Measurements from ENCODE around the gene SLC25A21. TPM values are rescaled to one million over a fixed set of nuclear protein-coding genes. Genes with fewer than 3 reads are reported as not detected.

The SLC25A21 gene
- total RNA-seq, 2 experiments from 2014 or later: not detected

DNA sequence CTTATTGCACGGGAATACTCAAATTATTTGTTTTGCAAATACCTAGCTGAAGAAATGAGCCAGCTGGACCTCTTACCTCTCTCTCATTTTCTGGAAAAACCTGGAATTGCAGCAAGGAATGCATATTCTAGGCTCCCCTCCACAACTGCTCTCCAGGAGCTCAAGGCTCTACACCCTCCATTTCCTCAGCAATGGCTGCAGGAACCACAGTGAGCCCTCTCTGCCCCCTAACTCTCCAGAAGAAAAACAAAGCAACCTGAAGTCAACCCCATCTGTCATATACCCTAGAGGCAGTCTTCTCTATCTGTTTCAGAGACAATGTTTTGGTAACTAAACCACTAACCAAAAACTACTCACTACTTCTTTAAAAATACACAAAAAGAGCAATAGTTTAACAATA lies 221.6 kb downstream of the SLC25A21 start:
- CTCF ChIA-PET: no interaction called here
- H3K36me3 Mint-ChIP-seq (ENCODE audit: low read depth): no peaks in the 10 kb centered on the region
- no peak for ATAC-seq
- TF ChIP-seq, protein P1, sequence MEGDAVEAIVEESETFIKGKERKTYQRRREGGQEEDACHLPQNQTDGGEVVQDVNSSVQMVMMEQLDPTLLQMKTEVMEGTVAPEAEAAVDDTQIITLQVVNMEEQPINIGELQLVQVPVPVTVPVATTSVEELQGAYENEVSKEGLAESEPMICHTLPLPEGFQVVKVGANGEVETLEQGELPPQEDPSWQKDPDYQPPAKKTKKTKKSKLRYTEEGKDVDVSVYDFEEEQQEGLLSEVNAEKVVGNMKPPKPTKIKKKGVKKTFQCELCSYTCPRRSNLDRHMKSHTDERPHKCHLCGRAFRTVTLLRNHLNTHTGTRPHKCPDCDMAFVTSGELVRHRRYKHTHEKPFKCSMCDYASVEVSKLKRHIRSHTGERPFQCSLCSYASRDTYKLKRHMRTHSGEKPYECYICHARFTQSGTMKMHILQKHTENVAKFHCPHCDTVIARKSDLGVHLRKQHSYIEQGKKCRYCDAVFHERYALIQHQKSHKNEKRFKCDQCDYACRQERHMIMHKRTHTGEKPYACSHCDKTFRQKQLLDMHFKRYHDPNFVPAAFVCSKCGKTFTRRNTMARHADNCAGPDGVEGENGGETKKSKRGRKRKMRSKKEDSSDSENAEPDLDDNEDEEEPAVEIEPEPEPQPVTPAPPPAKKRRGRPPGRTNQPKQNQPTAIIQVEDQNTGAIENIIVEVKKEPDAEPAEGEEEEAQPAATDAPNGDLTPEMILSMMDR (IDR thresholded peaks at IDR 0.05): no peak
- DNase-seq: no peak
- H3K4me3 Mint-ChIP-seq: no peak overlapping the region
- POLR2A ChIA-PET: no interaction called here
- H3K9me3 Mint-ChIP-seq: no peaks in the 10 kb centered on the region
- H3K27me3 Mint-ChIP-seq: peaks cover 3% of the 10 kb centered on the region
- no peak overlapping the region for H3K27ac Mint-ChIP-seq
- H3K4me1 Mint-ChIP-seq (ENCODE audit: low read depth): no peaks in the 10 kb centered on the region
- intact Hi-C loops (cut with micrococcal nuclease): no loop called here

- H3K4me3 Mint-ChIP-seq: no peak overlapping the region
- H3K27me3 Mint-ChIP-seq: peaks cover 3% of the 10 kb centered on the region
- H3K9me3 Mint-ChIP-seq: no peaks in the 10 kb centered on the region
- H3K4me1 Mint-ChIP-seq (ENCODE audit: low read depth): no peaks in the 10 kb centered on the region
- DNase-seq: no peak
- intact Hi-C loops (cut with micrococcal nuclease): loop anchor here (10.0 kb wide), 1 partner anchor 295 kb away; no protein-coding TSS in a partner anchor
- TF ChIP-seq, protein P1 (IDR thresholded peaks at IDR 0.05): no peak
- ChIA-PET POLR2A (no interaction called here), CTCF (no interaction called here)
- no peaks in the 10 kb centered on the region for H3K36me3 Mint-ChIP-seq (ENCODE audit: low read depth)
- H3K27ac Mint-ChIP-seq: no peak overlapping the region
- ATAC-seq: no peak
Measured at GRCh38 chr14:36949371-36949770, 223.0 kb downstream of the SLC25A21 start.

DNA sequence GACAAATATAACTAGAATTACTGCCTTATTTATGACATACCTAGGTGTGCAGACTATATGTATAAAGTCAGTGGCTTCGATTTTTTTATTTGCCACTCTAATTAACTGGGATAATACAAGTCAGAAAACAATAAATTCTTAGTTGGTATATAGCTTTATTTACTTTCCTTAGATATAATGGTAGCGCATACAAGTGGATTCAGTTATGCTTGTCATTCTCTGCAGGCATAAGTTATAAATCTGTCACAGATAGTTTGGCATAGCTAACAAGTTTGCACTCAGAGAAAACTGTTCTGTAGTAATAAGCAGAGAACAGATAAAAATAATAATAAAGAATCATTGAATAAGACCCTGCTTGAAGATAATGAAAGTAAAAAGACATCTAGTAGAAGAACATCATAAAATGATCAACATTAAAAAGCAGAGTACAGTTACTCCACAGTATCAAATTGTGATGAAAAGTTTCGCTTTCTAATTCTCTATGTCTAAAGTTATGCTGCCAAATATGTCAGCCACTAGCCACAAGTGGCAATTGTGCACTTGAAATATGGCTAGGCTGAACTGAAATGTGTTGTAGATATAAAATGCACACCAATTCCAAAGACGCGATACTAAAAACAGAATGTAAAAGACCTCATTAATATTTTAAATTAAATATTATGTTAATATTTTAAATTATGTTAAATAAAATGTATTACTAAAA lies 224.1 kb downstream of the SLC25A21 start:
- Mint-ChIP-seq H3K36me3 (ENCODE audit: low read depth) (no peaks in the 10 kb centered on the region), H3K4me1 (ENCODE audit: low read depth) (no peaks in the 10 kb centered on the region), H3K4me3 (no peak overlapping the region), H3K27me3 (peaks cover 5% of the 10 kb centered on the region), H3K9me3 (no peaks in the 10 kb centered on the region), H3K27ac (no peak overlapping the region)
- ChIA-PET POLR2A (no interaction called here), CTCF (no interaction called here)
- intact Hi-C loops (cut with micrococcal nuclease): loop anchor here (10.0 kb wide), 1 partner anchor 294 kb away; no protein-coding TSS in a partner anchor
- ATAC-seq (no peak), DNase-seq (no peak)
- TF ChIP-seq, protein P1 (IDR thresholded peaks at IDR 0.05): no peak

- intact Hi-C loops (cut with micrococcal nuclease): loop anchor here (10.0 kb wide), 1 partner anchor 293 kb away; no protein-coding TSS in a partner anchor
- no peak for ATAC-seq
- no peak for DNase-seq
- H3K27me3 Mint-ChIP-seq: peaks cover 5% of the 10 kb centered on the region
- TF ChIP-seq, protein P1 (IDR thresholded peaks at IDR 0.05): no peak
- ChIA-PET CTCF (no interaction called here), POLR2A (no interaction called here)
- H3K36me3 Mint-ChIP-seq (ENCODE audit: low read depth): no peaks in the 10 kb centered on the region
- H3K9me3 Mint-ChIP-seq: no peaks in the 10 kb centered on the region
- H3K4me3 Mint-ChIP-seq: no peak overlapping the region
- H3K4me1 Mint-ChIP-seq (ENCODE audit: low read depth): no peaks in the 10 kb centered on the region
- no peak overlapping the region for H3K27ac Mint-ChIP-seq
Measured at GRCh38 chr14:36947362-36947761, 225.0 kb downstream of the SLC25A21 start.

DNA sequence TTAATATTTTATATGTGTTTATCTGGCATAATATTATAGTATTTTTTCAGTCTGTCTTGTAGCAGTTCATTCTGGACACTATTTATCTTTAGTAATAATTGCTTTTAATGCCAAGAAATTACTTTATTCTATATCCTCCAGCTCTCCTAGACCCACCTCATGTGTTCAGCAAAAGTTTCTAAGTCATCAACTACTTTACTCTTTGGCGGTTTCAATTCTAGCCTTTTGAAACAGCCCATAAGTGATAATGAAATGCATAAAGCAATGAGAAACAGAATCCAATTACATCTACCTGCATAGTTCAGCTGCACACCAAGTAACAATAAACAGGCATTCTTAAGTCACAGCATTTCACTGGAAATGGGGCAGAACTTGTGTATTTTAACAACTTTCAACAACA lies 225.5 kb downstream of the SLC25A21 start:
- intact Hi-C loops (cut with micrococcal nuclease): loop anchor here (10.0 kb wide), 1 partner anchor 292 kb away; no protein-coding TSS in a partner anchor
- ChIA-PET POLR2A (no interaction called here), CTCF (no interaction called here)
- Mint-ChIP-seq H3K27me3 (peaks cover 5% of the 10 kb centered on the region), H3K36me3 (ENCODE audit: low read depth) (no peaks in the 10 kb centered on the region), H3K4me3 (no peak overlapping the region), H3K27ac (no peak overlapping the region), H3K4me1 (ENCODE audit: low read depth) (no peaks in the 10 kb centered on the region), H3K9me3 (no peaks in the 10 kb centered on the region)
- no peak for DNase-seq
- ATAC-seq: no peak
- TF ChIP-seq, protein P1 (IDR thresholded peaks at IDR 0.05): no peak

Data from activated CD8-positive, alpha-beta T cell treated with anti-CD3 and anti-CD28 coated beads for 36 hours (primary cell).